GM18517 (cell line): Measurements from ENCODE around the gene PLEKHA5.
A peak's percentile ranks its signal among the peaks of the same experiment; 100 is the strongest.
"Not testable (repeated sequence)": the region's sequence is repeated elsewhere in the genome, so short reads cannot be mapped to it uniquely, and the experiment has no call there.

Experiments used
- ATAC-seq: cut with Tn5 transposase; IDR thresholded peaks from one replicate; pipeline ENCODE4 v1.9.1; 2021; ENCODE audit warnings: mild to moderate bottlenecking, moderate library complexity; ENCODE audit not compliant: unreplicated experiment

PLEKHA5 gene

DNA sequence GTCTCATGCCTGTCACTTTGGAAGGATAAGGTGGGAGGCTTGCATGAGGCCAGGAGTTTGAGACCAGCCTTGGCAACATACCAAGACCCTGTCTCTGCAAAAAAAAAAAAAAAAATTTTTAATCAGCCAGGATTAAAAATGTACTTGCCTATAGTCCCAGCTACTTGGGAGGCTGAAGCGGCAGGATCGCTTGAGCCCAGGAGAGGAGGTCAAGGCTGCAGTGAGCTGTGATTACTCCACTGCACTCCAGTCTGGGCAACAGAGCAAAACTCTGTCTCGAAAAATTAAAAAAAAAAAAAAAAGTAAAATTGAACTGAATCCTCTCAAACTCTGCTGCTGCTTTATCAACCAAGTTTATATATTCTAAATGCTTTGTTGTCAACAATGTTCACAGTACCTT is 181.6 kb downstream of the PLEKHA5 start:
- ATAC-seq = no peak

DNA sequence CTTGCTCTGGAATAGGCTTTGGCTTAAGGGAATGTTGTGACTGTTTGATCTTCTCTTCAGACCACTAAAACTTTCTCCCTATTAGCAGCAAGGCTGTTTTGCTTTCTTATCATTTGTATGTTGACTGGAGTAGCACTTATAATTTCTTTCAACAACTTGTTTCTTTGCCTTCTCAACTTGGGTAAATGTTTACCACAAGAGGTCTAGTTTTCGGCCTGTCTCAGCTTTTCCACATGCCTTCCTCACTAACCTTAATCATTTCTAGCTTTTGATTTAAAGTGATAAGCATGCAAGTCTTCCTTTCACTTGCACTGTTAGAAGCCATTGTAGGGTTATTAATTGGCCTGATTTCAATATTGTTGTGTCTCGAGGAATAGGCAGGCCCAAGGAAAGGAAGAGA is 183.1 kb downstream of the PLEKHA5 start:
- no peak for ATAC-seq

DNA sequence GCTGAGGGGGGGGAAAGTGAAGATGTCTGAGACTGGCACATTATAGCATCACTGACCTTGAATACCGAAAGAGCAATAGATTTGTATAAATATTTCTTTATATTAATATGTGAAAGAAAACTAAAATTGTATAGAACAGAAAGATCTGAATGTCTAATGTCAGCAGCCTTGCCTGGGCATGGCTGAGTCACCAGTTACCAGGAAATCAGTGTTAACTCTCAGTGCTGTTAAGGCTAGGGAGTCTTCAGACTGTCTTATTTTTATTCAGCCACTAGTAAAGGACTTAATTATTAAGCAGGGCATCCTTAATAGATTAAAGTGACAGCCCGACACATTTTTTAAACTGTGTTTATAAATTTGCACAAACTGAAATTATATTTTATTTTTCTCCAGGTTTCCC is 186.9 kb downstream of the PLEKHA5 start:
- no peak for ATAC-seq

DNA sequence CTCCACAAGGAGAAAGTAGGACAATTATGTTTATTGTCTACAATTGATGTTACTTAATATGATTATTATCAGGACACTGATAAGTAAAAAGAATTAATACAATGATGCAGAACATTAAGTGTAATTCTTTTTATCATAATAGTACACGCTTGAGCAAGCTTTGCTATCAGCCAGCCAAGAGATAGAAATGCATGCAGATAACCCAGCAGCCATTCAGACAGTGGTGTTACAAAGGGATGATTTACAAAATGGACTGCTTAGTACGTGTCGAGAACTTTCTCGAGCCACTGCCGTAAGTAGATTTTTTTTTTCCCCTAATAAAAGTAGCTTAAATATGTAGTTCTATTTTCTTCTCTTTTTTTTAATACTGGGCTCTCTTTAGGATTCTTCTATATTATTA is 192.8 kb downstream of the PLEKHA5 start:
- no peak for ATAC-seq

DNA sequence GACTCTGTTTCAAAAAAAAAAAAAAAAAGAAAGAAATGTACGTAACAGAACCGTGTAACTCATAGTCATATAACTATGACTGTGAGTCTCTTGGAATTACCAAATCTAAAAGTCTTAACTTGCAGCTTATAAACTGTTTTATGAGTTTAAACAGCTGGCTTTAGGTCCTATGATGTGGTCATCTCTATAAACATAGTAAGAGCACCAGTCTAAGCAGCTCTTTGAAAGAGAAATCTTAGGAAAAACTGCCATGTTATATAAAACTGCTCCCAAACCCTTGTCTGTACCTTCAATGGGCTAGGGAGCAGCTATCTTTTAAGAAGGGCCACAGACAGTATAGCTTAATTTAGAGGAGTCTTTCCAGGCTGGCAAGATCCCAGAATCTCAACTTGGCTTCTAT is 194.3 kb downstream of the PLEKHA5 start:
- ATAC-seq = no peak

DNA sequence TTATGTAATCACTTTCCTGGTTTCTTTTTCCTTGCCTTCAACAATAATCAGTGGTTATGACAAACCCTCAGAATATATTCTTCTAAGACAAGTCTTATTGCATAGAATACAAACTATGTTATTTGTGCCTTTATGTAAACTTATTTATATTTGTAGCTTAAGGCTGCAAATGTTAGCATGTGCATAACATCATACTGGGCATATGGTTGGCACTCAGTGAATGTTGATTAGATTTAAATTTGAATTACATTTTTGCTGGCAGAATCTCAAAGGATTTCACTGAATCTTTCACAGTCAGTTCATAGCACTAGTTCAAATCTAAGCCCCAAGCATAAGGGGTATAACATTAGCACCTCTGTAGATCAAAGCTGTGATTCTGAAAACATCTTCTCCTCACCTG is 196.6 kb downstream of the PLEKHA5 start:
- no peak for ATAC-seq

DNA sequence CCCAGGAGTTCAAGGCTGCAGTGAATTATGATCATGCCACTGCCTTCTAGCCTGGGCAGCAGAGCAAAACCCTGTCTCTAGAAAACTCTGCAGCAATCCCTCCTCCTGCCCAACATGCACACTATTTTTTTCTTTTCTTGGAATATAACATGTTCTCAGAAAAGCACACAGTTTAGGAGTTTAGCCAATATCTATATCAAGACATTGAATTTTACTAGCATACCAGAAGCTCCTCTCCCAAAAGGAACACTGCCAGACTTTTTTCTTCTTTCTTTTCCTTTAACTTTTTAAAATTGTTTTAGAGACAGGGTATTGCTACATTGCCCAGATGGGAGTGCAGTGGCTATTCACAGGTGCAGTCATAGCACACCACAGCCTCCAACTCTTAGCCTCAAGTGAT is 202.7 kb downstream of the PLEKHA5 start:
- no peak for ATAC-seq

DNA sequence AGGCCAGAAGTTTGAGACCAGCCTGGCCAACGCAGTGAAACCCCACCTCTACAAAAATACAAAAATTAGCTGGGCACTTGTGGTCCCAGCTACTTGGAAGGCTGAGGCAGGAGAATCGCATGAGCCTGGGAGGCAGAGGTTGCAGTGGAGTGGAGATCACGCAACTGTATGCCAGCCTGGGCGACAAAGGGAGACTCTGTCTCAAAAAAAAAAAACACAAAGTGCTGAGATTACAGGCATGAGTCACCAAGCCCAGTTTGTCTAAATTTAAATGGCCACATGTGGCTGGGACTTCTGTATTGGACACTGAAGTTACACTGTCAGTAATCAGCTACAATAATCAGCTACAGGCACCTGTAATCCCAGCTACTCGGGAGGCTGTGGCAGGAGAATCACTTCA is 208.9 kb downstream of the PLEKHA5 start:
- ATAC-seq = no peak

DNA sequence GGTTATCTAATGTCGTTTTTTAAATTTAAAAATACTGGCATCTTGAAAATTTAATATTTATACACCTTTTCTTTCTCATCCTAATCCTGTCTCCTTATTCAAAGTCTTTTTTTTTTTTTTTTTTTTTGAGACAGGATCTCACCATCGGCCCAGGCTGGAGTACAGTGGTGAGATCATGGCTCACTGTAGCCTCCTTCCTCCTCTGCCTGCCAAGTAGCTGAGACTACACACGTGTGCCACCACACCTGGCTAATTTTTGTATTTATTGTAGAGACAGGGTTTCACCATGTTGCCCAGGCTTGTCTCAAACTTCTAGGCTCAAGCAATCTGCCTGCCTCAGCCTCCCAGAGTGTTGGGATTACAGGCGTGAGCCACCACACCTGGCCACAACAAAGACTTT is 221.3 kb downstream of the PLEKHA5 start:
- ATAC-seq = not testable (repeated sequence)

DNA sequence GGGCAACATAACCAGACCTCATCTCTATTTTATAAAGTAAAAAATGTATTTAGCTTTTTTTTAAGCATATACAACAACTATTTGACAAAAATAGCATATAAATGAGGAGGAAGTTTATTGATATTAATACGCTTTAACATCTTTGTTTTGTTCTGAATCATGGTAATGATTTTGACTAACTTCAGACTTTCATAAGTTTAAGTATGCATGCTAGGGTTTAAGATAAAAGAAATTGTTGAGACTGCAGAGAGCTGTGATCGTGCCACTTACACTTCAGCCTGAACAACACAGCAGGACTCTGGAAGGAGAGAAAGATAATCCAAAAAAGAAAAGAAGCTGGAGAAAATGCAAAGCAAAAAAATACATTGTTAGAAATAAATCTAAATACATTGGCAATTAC is 221.8 kb downstream of the PLEKHA5 start:
- ATAC-seq = no peak

DNA sequence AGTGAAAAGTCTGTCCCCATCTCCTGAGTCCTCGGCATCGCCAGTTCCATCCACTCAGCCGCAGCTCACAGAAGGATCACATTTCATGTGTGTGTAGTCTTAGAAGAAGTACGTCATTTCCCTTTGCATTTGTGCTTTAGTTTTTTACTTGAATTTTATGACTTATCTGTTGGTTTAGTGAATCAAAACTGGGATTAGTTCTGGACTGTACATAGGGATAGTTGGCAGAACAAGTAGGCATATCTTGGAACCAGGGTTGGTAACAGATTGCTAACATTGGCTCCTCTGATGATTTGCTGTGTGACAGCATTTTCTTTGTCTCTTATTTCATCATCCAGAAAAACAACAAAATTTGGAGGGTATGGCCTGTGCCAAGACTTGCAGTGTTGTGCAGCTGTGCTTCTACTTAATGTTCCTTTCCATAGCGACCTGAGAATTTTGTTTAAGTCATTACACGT is 240.2 kb downstream of the PLEKHA5 start:
- ATAC-seq = no peak

DNA sequence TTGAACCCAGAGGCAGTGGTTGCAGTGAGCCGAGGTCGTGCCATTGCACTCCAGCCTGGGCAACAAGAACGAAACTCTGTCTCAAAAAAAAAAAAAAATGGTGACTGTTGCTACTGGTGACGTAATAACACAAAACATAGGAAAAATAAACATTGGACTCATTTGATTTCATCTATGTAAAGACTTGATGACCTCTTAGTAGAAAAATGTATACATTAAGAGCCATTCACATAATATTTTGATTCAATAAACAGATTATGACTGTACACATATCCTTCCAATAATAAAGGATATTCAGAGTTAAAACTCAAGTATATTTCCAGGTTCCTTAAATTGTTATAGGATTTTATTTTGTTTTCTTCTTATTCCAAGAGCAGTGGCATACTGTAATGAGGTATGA is 244.1 kb downstream of the PLEKHA5 start:
- no peak for ATAC-seq

DNA sequence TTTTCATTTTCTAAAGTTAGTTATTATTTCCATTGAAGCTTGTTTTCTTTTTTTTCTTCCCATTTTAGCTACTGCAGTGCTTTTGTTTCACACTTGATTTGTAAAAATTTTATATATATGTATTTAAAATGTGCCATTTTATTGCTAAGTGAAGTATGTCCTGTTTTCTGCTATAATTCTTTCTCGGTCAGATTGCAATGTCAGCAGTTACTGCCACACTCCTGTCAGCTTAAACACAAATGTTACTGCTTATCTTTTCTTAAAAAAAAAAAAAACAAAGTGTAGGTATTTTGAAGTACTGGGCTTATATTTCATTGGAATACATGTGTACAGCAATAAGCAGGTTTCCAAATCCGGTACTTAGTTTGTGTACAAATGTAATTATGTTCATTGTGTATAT is 246.4 kb downstream of the PLEKHA5 start:
- ATAC-seq = no peak

DNA sequence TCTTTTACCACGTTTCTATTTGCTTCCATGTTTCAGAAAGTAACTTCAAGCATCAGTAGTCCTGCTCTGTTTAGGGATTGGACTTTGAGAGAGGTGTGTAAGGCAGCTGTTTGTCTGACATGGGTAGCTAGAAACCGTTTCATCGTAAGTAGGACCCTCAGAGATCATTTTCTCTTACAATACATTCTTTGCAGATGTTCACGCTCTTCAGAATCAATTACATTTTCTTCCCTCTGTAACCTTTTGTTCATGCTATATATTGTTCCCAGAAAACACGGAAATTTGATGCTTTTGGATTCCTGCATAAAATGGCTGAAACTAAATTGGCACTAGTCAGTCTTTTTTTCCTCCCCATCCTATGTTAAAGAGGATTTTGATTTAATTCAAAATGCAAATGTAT is 247.2 kb downstream of the PLEKHA5 start:
- no peak for ATAC-seq

DNA sequence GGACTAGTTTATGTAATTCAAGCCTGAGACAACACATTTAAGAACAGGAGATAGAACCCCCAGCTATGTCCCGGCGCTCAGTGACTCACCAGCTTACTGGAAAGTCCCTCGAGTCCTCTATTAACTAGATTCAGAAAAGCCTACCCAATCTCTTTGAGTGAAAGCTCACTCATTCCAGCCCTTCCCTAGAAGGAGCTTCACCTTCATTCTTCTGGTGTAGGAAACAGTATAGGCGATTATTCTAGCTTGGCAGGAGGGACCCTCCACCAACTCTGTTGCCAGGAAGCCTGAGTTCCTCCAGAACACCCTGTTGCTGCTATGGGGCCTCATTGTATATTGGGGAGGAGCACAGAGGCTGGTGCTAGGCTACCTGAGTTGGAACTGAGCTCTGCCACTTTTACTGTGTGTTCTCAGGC is 252.6 kb downstream of the PLEKHA5 start:
- ATAC-seq = peak; percentile 96

DNA sequence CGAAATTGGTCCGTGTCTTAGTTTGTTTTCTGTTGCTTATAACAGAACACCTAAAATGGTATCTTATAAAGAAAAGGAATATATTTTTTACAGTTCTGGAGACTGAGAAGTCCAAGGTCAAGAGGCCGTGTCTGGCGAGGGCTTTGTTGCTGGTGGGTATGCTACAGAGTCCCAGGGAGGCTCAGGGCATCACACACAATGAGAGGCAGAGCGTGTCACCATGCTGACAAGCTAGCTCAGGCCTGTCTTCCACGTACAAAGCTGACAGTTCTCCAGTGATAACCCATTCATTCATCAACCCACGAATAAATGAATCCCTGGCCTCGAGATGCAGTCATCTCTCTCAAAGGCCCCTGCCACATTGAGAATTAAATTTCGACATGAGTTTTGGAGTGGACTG is 253.0 kb downstream of the PLEKHA5 start:
- peak; percentile 13 for ATAC-seq

DNA sequence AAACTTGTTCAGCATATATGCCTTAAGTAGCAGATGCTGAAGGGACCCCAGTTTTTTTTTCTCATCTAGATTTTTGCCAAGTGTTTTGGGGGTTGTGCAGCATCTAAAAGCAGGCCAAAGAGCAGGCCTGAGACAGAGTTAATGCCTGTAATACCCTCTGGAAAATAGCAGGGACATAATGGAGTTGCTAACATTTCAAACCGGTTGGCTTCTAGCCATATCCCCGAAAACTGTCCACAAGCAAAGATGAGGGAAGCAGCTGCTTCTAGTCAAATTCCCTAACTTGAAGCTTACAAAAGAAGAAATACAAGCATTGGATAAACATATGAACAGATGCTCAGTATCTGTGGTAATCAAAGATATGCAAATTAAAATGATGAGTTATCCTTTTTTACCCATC is 257.6 kb downstream of the PLEKHA5 start:
- ATAC-seq = no peak

DNA sequence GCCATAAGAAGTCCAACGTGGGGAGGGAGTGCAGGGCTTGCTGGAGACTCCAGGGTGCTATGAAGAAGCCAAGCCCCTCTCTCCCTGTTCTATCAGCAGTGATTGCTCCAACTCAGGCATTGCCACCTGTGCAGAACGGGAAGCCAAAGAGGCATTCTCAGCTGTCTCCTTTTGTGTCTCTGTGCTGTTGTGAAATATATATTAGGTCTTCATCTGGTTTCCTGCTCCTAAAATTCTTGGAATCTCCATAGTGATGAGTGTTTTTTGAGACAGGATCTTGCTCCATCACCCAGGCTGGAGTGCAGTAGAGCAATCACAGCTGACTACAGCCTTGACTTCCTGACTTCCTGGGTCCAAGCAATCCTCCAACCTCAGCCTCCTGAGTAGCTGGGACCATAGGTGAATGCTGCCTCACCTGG is 258.6 kb downstream of the PLEKHA5 start:
- ATAC-seq = no peak

DNA sequence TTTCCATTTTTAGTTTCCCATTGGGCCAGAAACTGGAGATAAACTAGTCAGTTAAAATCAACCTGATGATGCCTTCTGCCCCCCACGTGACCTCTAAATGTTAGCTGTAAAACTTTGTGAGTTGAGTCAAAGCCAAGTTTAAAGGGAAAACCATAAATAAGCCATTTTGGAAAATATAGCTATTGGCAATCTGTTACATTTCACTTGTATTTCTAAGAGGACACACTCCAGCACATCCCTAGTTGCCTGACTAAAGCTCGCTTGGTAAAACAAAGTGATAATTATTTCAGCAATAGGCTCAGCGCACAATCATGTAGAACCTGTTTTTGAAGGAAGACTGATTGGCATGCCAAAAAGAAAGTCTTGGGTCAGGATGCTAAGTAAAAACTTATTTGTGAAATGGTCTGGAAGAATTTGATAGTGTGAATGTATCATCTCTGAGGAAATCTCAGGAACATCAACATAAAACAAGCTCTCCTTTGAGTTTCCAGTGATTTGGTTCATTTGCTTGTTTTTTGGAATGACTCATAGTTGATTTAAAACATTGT is 260.6 kb downstream of the PLEKHA5 start:
- no peak for ATAC-seq

DNA sequence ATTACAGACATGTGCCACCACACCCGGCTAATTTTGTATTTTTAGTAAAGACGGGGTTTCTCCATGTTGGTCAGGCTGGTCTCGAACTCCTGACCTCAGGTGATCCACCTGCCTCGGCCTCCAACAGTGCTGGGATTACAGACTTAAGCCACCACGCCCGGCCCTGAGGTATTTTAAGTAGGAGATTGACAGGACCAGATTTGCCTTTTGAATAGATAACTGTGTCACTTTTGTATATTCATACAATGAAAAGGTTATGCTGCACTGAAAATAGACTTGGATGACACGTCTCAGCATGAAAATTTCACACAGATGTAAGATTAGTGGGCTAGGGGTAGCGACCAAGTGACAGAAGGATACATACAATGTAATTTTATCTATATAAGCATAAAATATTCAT is 263.1 kb downstream of the PLEKHA5 start:
- not testable (repeated sequence) for ATAC-seq

DNA sequence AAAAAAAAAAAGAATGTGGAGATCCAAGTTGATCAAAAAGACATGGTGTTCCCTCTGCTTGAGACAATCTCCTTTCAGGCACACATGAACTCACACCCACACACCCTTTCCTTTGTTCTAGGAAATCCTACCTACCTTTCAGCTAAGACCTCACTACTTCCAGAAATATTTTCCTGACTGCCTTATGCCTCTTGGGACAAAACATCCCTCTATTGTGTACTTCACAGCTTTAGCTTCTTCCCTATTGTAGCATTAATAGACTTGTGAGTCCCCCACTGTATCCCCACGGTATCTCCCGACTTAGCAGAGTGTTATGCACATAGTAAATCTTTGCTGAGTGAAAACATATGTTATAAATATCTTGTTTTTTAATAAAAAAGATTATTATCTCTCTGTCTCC is 264.9 kb downstream of the PLEKHA5 start:
- no peak for ATAC-seq

DNA sequence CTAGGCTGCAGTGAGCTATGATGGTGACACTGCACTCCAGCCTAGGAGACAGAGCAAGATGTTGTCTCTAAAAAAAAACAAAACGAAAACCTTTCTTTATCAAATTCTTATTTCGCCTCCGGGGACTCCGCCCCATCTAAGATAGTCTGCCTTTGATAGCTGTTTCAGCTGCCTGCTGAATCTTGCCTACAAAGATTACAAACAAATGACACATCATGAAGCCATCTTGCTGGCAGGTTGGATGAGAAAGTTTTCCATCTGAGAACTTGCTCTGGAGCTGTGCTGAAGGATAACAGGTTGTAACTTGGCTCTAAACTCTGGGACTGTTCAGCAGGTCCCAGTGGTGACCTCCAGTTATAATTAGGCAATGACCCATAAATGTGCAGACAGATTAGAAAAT is 268.0 kb downstream of the PLEKHA5 start:
- no peak for ATAC-seq
